ENCODE data around the gene KLF3. TPM values are rescaled to one million over a fixed set of nuclear protein-coding genes. Genes with fewer than 3 reads are reported as not detected.
A peak's percentile ranks its signal among the peaks of the same experiment; 100 is the strongest.

Gene KLF3
- total RNA-seq, 1 experiment from 2014 or later: 49.9 TPM

- Mint-ChIP-seq H3K27me3 (ENCODE audit: unreplicated experiment) (no peaks in the 10 kb centered on the region), H3K9me3 (ENCODE audit: low read depth, unreplicated experiment) (no peaks in the 10 kb centered on the region), H3K4me1 (ENCODE audit: low read depth, unreplicated experiment) (peaks cover 1% of the 10 kb centered on the region), H3K36me3 (ENCODE audit: insufficient read depth, unreplicated experiment) (no peaks in the 10 kb centered on the region), H3K4me3 (ENCODE audit: low read depth, unreplicated experiment) (no peak overlapping the region), H3K27ac (ENCODE audit: unreplicated experiment) (peak overlapping the region; percentile 15)
- no peak for DNase-seq
- intact Hi-C loops (cut with micrococcal nuclease; ENCODE audit: unreplicated experiment): no loop called here
- no TSS peak for BruUV-seq (replicated peaks)
- CTCF ChIA-PET: interaction anchor here (0.8 kb wide), 1 partner anchor 14 kb away, joined by 3 read pairs; no protein-coding TSS in a partner anchor
- TF ChIP-seq, protein P1, sequence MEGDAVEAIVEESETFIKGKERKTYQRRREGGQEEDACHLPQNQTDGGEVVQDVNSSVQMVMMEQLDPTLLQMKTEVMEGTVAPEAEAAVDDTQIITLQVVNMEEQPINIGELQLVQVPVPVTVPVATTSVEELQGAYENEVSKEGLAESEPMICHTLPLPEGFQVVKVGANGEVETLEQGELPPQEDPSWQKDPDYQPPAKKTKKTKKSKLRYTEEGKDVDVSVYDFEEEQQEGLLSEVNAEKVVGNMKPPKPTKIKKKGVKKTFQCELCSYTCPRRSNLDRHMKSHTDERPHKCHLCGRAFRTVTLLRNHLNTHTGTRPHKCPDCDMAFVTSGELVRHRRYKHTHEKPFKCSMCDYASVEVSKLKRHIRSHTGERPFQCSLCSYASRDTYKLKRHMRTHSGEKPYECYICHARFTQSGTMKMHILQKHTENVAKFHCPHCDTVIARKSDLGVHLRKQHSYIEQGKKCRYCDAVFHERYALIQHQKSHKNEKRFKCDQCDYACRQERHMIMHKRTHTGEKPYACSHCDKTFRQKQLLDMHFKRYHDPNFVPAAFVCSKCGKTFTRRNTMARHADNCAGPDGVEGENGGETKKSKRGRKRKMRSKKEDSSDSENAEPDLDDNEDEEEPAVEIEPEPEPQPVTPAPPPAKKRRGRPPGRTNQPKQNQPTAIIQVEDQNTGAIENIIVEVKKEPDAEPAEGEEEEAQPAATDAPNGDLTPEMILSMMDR (IDR thresholded peaks at IDR 0.05; ENCODE audit: unreplicated experiment): no peak
Measured at GRCh38 chr4:38641811-38642210, 22.2 kb upstream of the KLF3 start.

DNA sequence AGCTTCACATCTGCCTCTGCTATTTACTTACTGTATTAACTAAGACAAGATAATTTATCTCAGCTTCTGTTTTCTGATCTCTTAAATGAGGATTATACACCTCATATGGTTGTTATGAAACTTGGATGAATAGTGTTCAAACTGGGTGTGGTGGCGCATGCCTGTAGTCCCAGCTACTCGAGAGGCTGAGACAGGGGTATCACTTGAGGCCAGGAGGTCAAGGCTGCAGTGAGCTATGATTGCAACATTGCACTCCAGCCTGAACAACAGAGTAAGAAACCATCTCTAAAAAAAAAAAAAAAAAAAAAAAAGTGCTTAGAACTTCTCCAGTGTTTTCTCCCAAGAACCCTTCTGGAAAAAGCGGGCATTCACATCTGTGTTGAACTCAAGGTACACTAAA is 19.8 kb upstream of the KLF3 start:
- TF ChIP-seq, protein P1 (IDR thresholded peaks at IDR 0.05; ENCODE audit: unreplicated experiment): no peak
- BruUV-seq (replicated peaks): no TSS peak
- no peak for DNase-seq
- CTCF ChIA-PET: interaction anchor here (0.6 kb wide), 1 partner anchor 33 kb away, joined by 3 read pairs; no protein-coding TSS in a partner anchor
- no peak overlapping the region for H3K4me3 Mint-ChIP-seq (ENCODE audit: low read depth, unreplicated experiment)
- H3K27ac Mint-ChIP-seq (ENCODE audit: unreplicated experiment): no peak overlapping the region
- H3K27me3 Mint-ChIP-seq (ENCODE audit: unreplicated experiment): no peaks in the 10 kb centered on the region
- intact Hi-C loops (cut with micrococcal nuclease; ENCODE audit: unreplicated experiment): no loop called here
- peaks cover 9% of the 10 kb centered on the region for H3K4me1 Mint-ChIP-seq (ENCODE audit: low read depth, unreplicated experiment)
- H3K9me3 Mint-ChIP-seq (ENCODE audit: low read depth, unreplicated experiment): no peaks in the 10 kb centered on the region
- H3K36me3 Mint-ChIP-seq (ENCODE audit: insufficient read depth, unreplicated experiment): no peaks in the 10 kb centered on the region

- H3K36me3 Mint-ChIP-seq (ENCODE audit: insufficient read depth, unreplicated experiment): no peaks in the 10 kb centered on the region
- H3K4me3 Mint-ChIP-seq (ENCODE audit: low read depth, unreplicated experiment): no peak overlapping the region
- CTCF ChIA-PET: interaction anchor here (0.6 kb wide), 1 partner anchor 12 kb away, joined by 4 read pairs; no protein-coding TSS in a partner anchor
- BruUV-seq (replicated peaks): no TSS peak
- H3K27ac Mint-ChIP-seq (ENCODE audit: unreplicated experiment): no peak overlapping the region
- no peak for DNase-seq
- H3K9me3 Mint-ChIP-seq (ENCODE audit: low read depth, unreplicated experiment): no peaks in the 10 kb centered on the region
- intact Hi-C loops (cut with micrococcal nuclease; ENCODE audit: unreplicated experiment): no loop called here
- TF ChIP-seq, protein P1 (IDR thresholded peaks at IDR 0.05; ENCODE audit: unreplicated experiment): no peak
- H3K27me3 Mint-ChIP-seq (ENCODE audit: unreplicated experiment): no peaks in the 10 kb centered on the region
- H3K4me1 Mint-ChIP-seq (ENCODE audit: low read depth, unreplicated experiment): peaks cover 9% of the 10 kb centered on the region
Measured at GRCh38 chr4:38647101-38647819, 16.7 kb upstream of the KLF3 start.

GRCh38 chr4:38650133-38650532 is 13.9 kb upstream of the KLF3 start:
- Mint-ChIP-seq H3K36me3 (ENCODE audit: insufficient read depth, unreplicated experiment) (no peaks in the 10 kb centered on the region), H3K27ac (ENCODE audit: unreplicated experiment) (no peak overlapping the region), H3K27me3 (ENCODE audit: unreplicated experiment) (no peaks in the 10 kb centered on the region), H3K9me3 (ENCODE audit: low read depth, unreplicated experiment) (no peaks in the 10 kb centered on the region), H3K4me3 (ENCODE audit: low read depth, unreplicated experiment) (no peak overlapping the region), H3K4me1 (ENCODE audit: low read depth, unreplicated experiment) (peaks cover 9% of the 10 kb centered on the region)
- TF ChIP-seq, protein P1 (IDR thresholded peaks at IDR 0.05; ENCODE audit: unreplicated experiment): no peak
- BruUV-seq (replicated peaks): no TSS peak
- no peak for DNase-seq
- CTCF ChIA-PET: no interaction called here
- intact Hi-C loops (cut with micrococcal nuclease; ENCODE audit: unreplicated experiment): no loop called here
